ENCODE results near the gene CLEC16A.

CLEC16A gene

GRCh38 chr16:11012841-11013240, 68.5 kb downstream of the CLEC16A start:
- no peak for TF ChIP-seq CTCF (IDR thresholded peaks at IDR 0.05; ENCODE audit: low read depth, low read length)
- no peak overlapping the region for H3K4me3 ChIP-seq (ENCODE audit: low read depth, low read length)

- H3K4me3 ChIP-seq (ENCODE audit: low read depth, low read length): no peak overlapping the region
- no peak for TF ChIP-seq CTCF (IDR thresholded peaks at IDR 0.05; ENCODE audit: low read depth, low read length)
Observed at GRCh38 chr16:11014136-11014535, 69.8 kb downstream of the CLEC16A start.

GRCh38 chr16:11015076-11015475, 70.7 kb downstream of the CLEC16A start:
- no peak overlapping the region for H3K4me3 ChIP-seq (ENCODE audit: low read depth, low read length)
- no peak for TF ChIP-seq CTCF (IDR thresholded peaks at IDR 0.05; ENCODE audit: low read depth, low read length)

- no peak overlapping the region for H3K4me3 ChIP-seq (ENCODE audit: low read depth, low read length)
- no peak for TF ChIP-seq CTCF (IDR thresholded peaks at IDR 0.05; ENCODE audit: low read depth, low read length)
Observed at GRCh38 chr16:11015607-11016006, 71.2 kb downstream of the CLEC16A start.

- no peak overlapping the region for H3K4me3 ChIP-seq (ENCODE audit: low read depth, low read length)
- TF ChIP-seq CTCF (IDR thresholded peaks at IDR 0.05; ENCODE audit: low read depth, low read length): no peak
Observed at GRCh38 chr16:11016524-11016988, 72.2 kb downstream of the CLEC16A start.

- TF ChIP-seq CTCF (IDR thresholded peaks at IDR 0.05; ENCODE audit: low read depth, low read length): no peak
- no peak overlapping the region for H3K4me3 ChIP-seq (ENCODE audit: low read depth, low read length)
Observed at GRCh38 chr16:11016993-11017392, 72.6 kb downstream of the CLEC16A start.

- H3K4me3 ChIP-seq (ENCODE audit: low read depth, low read length): no peak overlapping the region
- TF ChIP-seq CTCF (IDR thresholded peaks at IDR 0.05; ENCODE audit: low read depth, low read length): no peak
Observed at GRCh38 chr16:11017499-11017898, 73.1 kb downstream of the CLEC16A start.

Data from WI38 (cell line).